Activated effector memory CD4-positive, alpha-beta T cell treated with anti-CD3 and anti-CD28 coated beads, Interleukin-2, amount 50 U/mL, for 16 hours (primary cell): ENCODE measurements around the gene FUZ.

Experiments
- DNase-seq: peaks from one replicate; pipeline ENCODE4 v3.0.0-alpha.2; 2020

FUZ gene

GRCh38 chr19:49805822-49806619, 7.1 kb downstream of the FUZ start:
- DNase-seq, result no peak

- DNase-seq, result no peak
Observed at GRCh38 chr19:49803529-49803856, 9.6 kb downstream of the FUZ start.

GRCh38 chr19:49802836-49803528, 10.1 kb downstream of the FUZ start:
- no peak for DNase-seq

GRCh38 chr19:49801966-49802661, 11.0 kb downstream of the FUZ start:
- DNase-seq, result no peak

DNA sequence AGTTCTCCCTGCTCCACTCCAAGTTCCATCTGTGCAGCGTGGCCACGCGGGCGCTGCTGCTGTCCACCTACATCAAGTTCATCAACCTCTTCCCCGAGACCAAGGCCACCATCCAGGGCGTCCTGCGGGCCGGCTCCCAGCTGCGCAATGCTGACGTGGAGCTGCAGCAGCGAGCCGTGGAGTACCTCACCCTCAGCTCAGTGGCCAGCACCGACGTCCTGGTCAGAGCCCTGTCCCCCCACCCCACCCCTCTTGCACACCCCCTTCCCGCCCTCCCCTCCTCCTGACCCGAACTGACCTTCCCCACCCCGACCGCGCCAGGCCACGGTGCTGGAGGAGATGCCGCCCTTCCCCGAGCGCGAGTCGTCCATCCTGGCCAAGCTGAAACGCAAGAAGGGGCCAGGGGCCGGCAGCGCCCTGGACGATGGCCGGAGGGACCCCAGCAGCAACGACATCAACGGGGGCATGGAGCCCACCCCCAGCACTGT, 11.6 kb downstream of the FUZ start:
- no peak for DNase-seq

- no peak for DNase-seq
Observed at GRCh38 chr19:49800771-49801170, 12.3 kb downstream of the FUZ start.

- DNase-seq, result no peak
Observed at GRCh38 chr19:49799798-49800376, 13.2 kb downstream of the FUZ start.

DNA sequence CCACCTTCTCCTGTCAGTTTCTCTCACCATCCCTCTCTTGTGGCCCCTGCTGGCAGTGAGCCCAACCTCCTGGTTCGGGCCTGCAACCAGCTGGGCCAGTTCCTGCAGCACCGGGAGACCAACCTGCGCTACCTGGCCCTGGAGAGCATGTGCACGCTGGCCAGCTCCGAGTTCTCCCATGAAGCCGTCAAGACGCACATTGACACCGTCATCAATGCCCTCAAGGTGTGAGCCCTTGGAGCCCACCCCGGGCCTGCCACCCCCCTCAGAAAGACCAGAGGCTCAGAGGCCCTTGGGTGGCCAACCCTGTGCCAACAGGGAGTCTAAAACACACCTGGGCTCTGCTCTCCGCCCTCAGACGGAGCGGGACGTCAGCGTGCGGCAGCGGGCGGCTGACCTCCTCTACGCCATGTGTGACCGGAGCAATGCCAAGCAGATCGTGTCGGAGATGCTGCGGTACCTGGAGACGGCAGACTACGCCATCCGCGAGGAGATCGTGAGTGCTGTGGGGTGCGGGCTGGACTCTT, 13.8 kb downstream of the FUZ start:
- DNase-seq, result no peak

- DNase-seq, result no peak
Observed at GRCh38 chr19:49798574-49798973, 14.5 kb downstream of the FUZ start.

DNA sequence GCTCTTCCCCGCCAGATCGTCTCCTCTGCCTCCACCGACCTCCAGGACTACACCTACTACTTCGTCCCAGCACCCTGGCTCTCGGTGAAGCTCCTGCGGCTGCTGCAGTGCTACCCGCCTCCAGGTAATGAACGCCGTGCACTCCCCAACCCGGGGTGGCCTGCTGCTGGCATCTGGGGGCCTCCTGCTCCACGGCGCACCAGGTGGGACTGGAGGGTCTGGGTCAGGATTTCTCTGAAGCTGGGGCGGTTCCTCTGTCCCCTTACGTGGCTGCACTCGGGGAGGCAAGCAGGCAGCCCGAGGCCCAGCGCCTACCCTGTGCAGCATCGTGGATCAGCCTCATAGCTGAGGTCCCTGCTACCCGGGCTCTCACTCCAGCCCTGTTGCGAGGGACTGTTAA, 17.5 kb downstream of the FUZ start:
- DNase-seq, result no peak

GRCh38 chr19:49793561-49793840, 19.6 kb downstream of the FUZ start:
- no peak for DNase-seq

DNA sequence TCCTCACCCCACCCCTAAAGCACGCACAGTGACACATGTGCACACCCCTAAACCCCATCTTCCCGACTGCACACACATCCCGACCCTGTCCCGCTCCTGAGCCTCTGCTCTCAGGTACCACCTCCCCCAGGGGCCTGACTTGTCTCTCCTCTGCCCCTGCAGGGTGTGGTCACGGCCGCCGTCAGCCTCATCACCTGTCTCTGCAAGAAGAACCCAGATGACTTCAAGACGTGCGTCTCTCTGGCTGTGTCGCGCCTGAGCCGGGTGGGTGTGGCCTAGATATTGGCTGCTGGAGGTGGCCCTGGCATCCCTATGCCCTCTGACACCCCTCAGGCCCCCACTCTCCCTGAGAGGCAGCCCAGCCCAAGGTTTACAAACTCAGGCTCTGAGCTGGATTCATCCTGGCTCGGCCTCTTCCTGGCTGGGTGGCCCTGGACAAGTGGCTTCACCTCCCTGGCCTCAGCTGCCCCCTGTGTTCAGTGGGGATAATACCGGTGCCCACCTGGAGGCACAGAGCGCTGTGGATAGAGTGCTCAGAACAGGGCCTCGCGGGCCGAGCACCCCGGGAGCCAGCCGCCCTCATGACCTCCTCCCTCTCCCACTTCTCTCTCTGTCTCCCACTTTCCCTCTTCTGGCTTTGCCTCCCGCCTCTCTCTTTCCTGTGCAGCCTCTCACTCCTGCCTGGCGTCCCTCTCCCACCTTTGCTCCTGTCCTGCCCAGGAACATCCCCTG, 20.1 kb downstream of the FUZ start:
- no peak for DNase-seq

GRCh38 chr19:49791776-49792445, 21.2 kb downstream of the FUZ start:
- DNase-seq, result no peak

GRCh38 chr19:49790866-49791265, 22.2 kb downstream of the FUZ start:
- no peak for DNase-seq

- DNase-seq, result no peak
Observed at GRCh38 chr19:49788857-49789256, 24.2 kb downstream of the FUZ start.

- no peak for DNase-seq
Observed at GRCh38 chr19:49787746-49788145, 25.3 kb downstream of the FUZ start.

DNA sequence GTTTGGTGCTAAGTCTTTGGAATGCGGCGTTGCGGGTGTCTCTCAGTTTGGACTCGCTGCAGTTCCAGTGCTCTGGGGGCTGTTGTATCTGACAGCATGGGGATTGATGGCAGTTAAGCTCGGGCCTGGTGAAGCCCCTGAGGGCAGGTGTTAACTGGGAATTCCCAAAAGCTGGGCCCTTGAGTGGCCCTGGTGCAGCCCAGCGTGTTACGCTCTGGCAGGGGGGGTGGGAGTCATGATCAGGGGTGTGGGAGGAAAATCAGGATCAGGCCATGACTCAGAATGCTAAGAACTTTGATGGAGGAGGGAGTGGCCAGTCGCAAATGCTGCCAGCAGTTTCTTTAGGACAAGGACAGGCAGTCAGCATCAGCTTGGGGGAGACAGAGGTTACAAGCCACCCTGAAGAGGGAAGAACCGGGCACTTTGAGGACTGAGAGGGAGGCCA, 26.7 kb downstream of the FUZ start:
- DNase-seq, result no peak

DNA sequence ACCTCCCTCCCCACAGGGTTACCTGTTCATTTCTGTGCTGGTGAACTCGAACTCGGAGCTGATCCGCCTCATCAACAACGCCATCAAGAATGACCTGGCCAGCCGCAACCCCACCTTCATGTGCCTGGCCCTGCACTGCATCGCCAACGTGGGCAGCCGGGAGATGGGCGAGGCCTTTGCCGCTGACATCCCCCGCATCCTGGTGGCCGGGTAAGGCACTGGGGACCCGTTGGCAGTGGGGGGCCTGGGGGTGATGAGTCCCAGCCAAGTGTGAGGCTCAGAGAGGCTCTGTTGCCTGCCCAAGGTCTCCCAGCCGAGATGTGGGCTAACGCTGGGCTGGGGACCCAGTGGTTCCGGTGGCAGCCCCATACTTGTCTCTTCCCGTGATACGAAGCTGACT, 30.6 kb downstream of the FUZ start:
- DNase-seq, result no peak

DNA sequence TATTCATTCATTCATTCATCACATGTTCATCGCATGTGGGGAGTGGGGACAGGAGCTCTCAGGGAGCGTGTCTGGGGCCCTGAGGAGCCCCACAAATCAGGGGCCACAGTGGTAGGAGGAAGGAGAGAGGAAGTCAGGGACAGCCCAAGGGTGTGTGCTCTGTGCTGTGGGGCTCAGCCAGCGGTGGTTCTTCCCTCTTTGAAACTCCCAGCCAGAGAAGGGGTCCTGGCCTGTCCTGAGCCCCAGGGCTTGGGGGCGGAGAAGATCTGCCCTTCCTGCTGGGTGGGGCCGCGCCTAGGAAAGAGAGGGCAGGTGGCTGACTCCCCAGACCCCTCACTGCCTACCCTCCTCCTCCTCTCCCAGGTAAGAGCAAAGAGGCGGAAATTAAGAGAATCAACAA, 31.7 kb downstream of the FUZ start:
- no peak for DNase-seq

DNA sequence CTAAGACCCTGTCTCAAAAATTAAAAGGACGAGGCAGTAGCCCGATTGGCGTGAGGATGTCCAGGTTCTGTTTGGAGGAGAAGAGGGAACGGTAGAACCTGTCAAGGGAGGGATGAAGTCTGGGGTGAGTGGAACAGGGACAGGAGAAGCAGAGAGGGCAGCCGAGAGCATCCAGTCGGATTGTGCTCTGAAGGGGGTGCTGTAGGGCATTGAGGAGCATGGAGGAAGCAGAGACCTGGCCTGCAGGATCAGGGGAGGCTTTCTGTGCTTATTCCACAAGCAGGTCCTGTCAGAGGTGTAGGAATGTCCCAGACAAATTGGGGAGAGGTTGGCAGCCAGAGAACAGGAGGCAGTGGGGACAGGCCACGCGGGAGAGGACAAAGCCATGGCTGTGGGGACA, 32.2 kb downstream of the FUZ start:
- no peak for DNase-seq

DNA sequence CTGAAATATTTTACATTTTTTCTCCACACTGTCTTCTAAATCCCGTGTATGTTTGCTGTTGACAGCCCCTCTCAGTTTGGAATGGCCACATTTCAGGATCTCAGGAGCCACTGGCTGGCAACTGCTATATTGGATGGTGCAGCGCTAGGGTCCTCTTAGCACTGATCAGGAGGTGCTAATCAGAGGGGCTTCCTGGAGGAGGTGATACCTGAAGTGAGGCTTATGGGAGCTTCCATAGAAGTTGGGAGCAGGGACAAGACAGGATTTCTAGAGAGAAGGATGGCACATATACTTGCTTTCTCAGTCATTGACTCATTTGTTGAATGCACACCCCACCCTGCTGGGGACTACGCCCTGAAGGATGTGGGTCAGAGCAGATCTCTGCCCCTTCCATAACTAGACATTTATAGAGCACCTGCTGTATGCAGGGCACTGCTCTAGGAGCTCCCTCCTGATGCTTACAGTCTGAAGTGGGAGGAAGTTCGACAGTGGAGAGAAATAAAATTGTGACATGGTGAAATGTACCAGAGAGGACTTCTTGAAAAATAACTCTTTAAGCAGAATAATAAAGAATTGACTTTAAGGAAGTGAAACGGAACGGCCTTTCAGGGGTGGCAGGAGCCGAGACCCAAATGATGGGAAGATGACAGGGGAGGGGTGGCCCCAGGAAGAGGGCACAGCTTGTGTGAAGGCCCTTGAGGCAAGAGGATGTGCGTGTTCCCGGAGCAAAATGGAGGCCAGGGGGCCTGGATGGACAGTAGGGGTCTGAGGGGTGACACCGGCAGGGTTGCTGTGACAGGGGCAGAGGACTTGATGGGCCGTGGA, 33.1 kb downstream of the FUZ start:
- DNase-seq, result no peak
